Cardiac fibroblast (primary cell): ENCODE data around the gene NOS3.
A peak's percentile ranks its signal among the peaks of the same experiment; 100 is the strongest.

Experiments used
- DNase-seq, 2 donors: peaks; one replicate each; pipeline versions ENCODE4 v3.0.0 to v3.0.0-alpha.2; 2010; ENCODE audit warnings: low read depth in 2 of 2
- H3K4me3 ChIP-seq, 2 donors: replicated peaks in 1 of 2; 1 replicate in 1 of 2; 2 replicates in 1 of 2; pipeline ENCODE4 v1.5.1; 2011; ENCODE audit warnings: low read depth in 2 of 2, low read length in 2 of 2, mild to moderate bottlenecking in 2 of 2, moderate library complexity in 1 of 2
- CTCF ChIP-seq: IDR thresholded peaks from one replicate; pipeline ENCODE4 v1.5.1; 2011; ENCODE audit warnings: low read depth, mild to moderate bottlenecking, low read length, inconsistent platforms

NOS3 gene

DNA sequence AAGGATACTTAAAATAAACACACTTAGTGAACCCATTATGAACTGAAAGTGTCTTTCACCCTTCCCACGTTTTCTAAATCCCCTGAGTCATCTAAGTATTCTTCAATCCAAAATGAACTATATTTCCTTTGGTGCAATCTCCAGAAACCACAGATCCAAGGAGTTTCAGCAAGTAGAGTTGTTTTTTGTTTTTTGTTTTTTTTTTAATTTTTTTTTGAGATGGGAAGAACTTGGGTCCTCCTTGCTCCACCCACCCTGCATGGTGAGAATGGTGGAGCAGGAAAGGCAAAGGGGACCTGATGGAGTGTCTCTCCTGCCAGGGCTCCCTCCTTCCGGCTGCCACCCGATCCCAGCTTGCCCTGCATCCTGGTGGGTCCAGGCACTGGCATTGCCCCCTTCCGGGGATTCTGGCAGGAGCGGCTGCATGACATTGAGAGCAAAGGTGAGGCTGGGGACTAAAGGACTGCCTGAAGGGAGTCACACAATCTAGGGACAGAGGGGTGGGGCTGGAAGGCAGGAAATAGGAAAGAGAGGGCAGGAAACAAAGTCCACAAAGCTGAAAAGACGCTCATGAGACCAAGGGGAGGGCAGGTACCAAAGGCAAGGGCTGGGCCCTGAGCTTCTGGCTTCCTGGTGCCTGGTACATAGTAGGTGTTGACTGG is 21.3 kb downstream of the NOS3 start:
- no peak for DNase-seq
- H3K4me3 ChIP-seq, result no peak overlapping the region
- TF ChIP-seq CTCF, result no peak

DNA sequence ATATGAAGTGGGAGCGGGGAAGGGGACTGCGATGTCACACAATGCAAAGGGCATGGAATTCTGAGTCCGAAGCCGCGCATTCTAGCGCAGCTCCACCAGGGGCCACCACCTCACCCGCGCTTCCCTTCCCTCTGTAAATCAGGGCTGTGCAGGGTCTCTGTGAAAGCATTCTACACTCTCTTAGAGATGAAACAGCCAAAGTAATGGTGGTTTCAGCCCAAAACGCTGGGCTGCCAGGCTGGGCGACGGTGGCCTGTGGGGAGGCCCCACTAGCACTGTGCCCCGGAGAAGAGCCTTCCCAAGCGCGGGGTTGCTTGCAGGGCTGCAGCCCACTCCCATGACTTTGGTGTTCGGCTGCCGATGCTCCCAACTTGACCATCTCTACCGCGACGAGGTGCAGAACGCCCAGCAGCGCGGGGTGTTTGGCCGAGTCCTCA is 22.1 kb downstream of the NOS3 start:
- peak; percentile 19 to 47 for DNase-seq
- H3K4me3 ChIP-seq, result no peak overlapping the region
- peak; percentile 66 for TF ChIP-seq CTCF

GRCh38 chr7:151013356-151013732 is 22.5 kb downstream of the NOS3 start:
- DNase-seq, result no peak
- TF ChIP-seq CTCF, result no peak
- peak overlapping the region in 1 of 2 donors; percentile 24 for H3K4me3 ChIP-seq

DNA sequence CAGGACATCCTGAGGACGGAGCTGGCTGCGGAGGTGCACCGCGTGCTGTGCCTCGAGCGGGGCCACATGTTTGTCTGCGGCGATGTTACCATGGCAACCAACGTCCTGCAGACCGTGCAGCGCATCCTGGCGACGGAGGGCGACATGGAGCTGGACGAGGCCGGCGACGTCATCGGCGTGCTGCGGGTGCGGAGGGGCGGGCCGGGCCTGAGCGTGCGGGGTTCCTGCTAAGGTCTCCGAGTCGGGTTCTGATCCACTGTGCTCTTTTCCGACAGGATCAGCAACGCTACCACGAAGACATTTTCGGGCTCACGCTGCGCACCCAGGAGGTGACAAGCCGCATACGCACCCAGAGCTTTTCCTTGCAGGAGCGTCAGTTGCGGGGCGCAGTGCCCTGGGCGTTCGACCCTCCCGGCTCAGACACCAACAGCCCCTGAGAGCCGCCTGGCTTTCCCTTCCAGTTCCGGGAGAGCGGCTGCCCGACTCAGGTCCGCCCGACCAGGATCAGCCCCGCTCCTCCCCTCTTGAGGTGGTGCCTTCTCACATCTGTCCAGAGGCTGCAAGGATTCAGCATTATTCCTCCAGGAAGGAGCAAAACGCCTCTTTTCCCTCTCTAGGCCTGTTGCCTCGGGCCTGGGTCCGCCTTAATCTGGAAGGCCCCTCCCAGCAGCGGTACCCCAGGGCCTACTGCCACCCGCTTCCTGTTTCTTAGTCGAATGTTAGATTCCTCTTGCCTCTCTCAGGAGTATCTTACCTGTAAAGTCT is 23.1 kb downstream of the NOS3 start:
- peak; percentile 55 to 63 for DNase-seq
- H3K4me3 ChIP-seq, result peak overlapping the region in 1 of 2 donors; percentile 24
- TF ChIP-seq CTCF, result peak; percentile 9

GRCh38 chr7:151014950-151015349 is 24.1 kb downstream of the NOS3 start:
- H3K4me3 ChIP-seq, result no peak overlapping the region
- no peak for TF ChIP-seq CTCF
- DNase-seq, result peak in 1 of 2 donors; percentile 65

- DNase-seq, result no peak
- TF ChIP-seq CTCF, result no peak
- no peak overlapping the region for H3K4me3 ChIP-seq
These were observed 25.1 kb downstream of the NOS3 start for GRCh38 chr7:151015967-151016366.

DNA sequence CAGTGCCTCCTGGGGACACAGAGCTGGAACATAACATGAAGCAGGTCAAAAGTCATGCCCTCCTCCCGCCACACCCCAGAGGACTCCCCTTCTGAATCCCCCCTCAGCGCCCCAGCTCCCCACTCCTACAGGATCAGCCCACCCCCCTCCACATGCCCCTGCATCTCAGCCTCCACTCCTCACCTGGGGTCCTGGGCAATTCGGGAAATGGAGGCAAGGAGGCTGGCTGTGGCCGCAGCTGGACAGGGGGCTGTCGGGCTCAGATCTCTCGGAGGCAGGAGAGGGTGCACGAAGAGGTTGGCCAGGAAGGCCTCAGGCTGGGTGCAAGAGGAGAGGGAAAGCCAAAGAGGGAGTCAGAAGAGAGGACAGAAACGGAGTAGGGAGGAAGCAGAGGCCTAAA is 25.7 kb downstream of the NOS3 start:
- DNase-seq, result no peak
- no peak overlapping the region for H3K4me3 ChIP-seq
- no peak for TF ChIP-seq CTCF
